Colonic mucosa (tissue), 4 donors: ENCODE measurements around the gene CDK5. TPM values are rescaled to one million over a fixed set of nuclear protein-coding genes. Genes with fewer than 3 reads are reported as not detected.

Experiments
- DNase-seq: peaks from one replicate; pipeline ENCODE4 v3.0.0-alpha.2; 2020
- H3K27ac ChIP-seq: fragments of 200-600 bp; one replicate; pipeline ENCODE4 v1.8.0; 2021
- H3K27me3 ChIP-seq: fragments of 200-600 bp; one replicate; pipeline ENCODE4 v1.8.0; 2021
- H3K36me3 ChIP-seq: fragments of 200-600 bp; one replicate; pipeline ENCODE4 v1.8.0; 2021
- H3K4me1 ChIP-seq: fragments of 200-600 bp; one replicate; pipeline ENCODE4 v1.8.0; 2021; ENCODE audit warnings: mild to moderate bottlenecking
- H3K4me3 ChIP-seq: fragments of 200-600 bp; one replicate; pipeline ENCODE4 v1.8.0; 2021
- H3K9ac ChIP-seq, 2 donors: one replicate each; pipeline ENCODE4 v1.7.0; 2013; ENCODE audit warnings: control low read depth in 2 of 2, low read depth in 2 of 2, low read length in 2 of 2
- H3K9me3 ChIP-seq: fragments of 200-600 bp; one replicate; pipeline ENCODE4 v1.8.0; 2021
- CTCF ChIP-seq: fragments of 200-600 bp; IDR thresholded peaks from one replicate; pipeline ENCODE4 v1.8.0; 2022; ENCODE audit warnings: antibody characterized with exemption, mild to moderate bottlenecking
- intact Hi-C: fragments of 100-400 bp; cut with DNase I; formaldehyde crosslinking; loops from one replicate; pipeline ENCODE4 v1.14.1; 2022
- total RNA-seq, 2 donors: library from RNA; stranded (reverse); fragmentation: NEBNext Ultra II Directional in 1 of 2; extraction: Animal tissue kit (Norgen Biotek cat#: 25700) in 1 of 2; gene quantifications; one replicate each; pipeline ENCODE4 v1.2.1, GENCODE V29; 2021
- donor health status: healthy.
- donor health status: DM: no; HTN: no; CAD: no.
- donor health status: DM: no; HTN: no; CAD: no.

The CDK5 gene
- total RNA-seq, 2 donors from 2014 or later = 11.3 to 15.9 TPM

GRCh38 chr7:151048911-151049463, 8.7 kb downstream of the CDK5 start:
- H3K4me1 ChIP-seq = peaks cover 7% of the 10 kb centered on the region
- TF ChIP-seq CTCF = no peak
- no peaks in the 10 kb centered on the region for H3K36me3 ChIP-seq
- H3K9ac ChIP-seq = no peak overlapping the region
- intact Hi-C loops = no loop called here
- H3K27me3 ChIP-seq = no peaks in the 10 kb centered on the region
- no peak overlapping the region for H3K4me3 ChIP-seq
- DNase-seq = no peak
- no peaks in the 10 kb centered on the region for H3K9me3 ChIP-seq
- H3K27ac ChIP-seq = no peak overlapping the region

DNA sequence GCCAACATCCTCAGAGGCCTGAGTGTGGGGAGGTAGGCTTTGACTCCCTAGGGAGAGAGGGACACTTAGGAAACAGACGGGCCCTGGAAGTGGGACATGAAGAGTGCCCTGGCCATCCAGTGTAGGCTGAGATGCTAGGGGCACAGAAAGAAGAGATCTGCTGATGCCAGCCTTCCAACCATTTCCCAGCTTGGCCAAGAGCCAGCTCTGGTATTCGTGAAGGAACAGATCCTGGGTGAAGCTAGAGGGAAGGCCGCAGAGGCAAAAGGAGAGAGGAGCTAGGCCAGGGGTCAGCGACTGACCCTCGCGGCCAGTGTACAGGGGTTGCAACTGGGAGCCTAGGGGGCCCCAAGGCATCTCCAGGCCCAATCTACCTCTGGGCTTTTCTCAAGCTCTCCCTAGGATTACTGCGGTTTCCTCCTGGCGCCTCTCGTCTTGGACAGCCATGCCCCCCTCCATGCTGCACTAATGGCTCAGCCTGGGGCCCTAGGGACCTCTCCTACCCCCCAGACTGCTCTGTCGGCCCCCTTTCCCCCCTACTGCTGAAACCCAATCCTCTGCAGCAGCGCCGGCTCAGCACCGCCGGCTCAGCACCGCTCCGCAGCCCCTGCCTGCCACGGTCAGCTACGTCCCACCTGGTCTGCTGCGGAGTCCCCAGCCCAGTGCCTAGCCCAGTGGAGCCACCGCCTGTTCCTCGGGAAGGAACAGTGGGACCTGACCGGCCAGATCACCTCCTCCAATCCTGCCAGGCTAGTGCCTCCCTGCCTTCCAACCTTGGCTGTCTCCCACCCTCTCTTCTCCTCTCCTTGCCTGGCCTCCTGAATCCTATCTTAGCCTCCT, 9.5 kb downstream of the CDK5 start, which contains the start of gene ASIC3:
Gene ASIC3 (plus strand): TSS at position 556 of the 840 bp plus-strand sequence. CDS start 355 bp downstream, outside the sequence.
- Histone ChIP-seq H3K4me3 (no peak within 1 kb of the TSS), H3K27me3 (no peaks in the 10 kb centered on the region), H3K9me3 (no peaks in the 10 kb centered on the region), H3K4me1 (peaks cover 7% of the 10 kb centered on the region), H3K36me3 (no peaks in the 10 kb centered on the region), H3K27ac (no peak within 1 kb of the TSS), H3K9ac (no peak within 1 kb of the TSS)
- intact Hi-C loops = no loop called here
- TF ChIP-seq CTCF = no peak
- no peak for DNase-seq

- peaks cover 7% of the 10 kb centered on the region for H3K4me1 ChIP-seq
- no peak overlapping the region for H3K4me3 ChIP-seq
- no peak for TF ChIP-seq CTCF
- intact Hi-C loops = no loop called here
- no peak overlapping the region for H3K27ac ChIP-seq
- H3K9ac ChIP-seq = no peak overlapping the region
- H3K9me3 ChIP-seq = no peaks in the 10 kb centered on the region
- DNase-seq = peak; percentile 31
- no peaks in the 10 kb centered on the region for H3K36me3 ChIP-seq
- no peaks in the 10 kb centered on the region for H3K27me3 ChIP-seq
Measured at GRCh38 chr7:151046603-151047573, 10.8 kb downstream of the CDK5 start.

DNA sequence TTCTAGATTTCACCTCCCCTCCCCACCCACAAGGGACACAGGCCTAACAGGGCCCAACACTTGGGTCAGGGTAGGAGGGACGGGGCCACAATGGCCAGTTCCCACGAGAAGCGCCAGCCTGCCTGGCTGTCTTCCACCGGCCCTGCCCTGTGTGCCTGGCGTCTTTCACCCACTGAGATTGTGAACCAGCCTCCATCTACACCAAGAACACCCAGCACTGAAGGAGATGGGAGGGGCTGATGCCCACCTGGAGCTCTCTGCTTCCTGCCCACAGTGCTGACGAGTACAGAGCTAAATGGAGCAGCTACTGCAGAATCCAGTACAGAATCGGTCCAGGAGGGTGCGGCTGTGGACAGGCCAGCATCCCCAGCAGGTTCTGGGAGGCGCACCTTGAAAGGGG, 11.7 kb downstream of the CDK5 start:
- Histone ChIP-seq H3K27me3 (no peaks in the 10 kb centered on the region), H3K4me1 (peaks cover 1% of the 10 kb centered on the region), H3K9me3 (no peaks in the 10 kb centered on the region), H3K36me3 (no peaks in the 10 kb centered on the region), H3K27ac (no peak overlapping the region), H3K4me3 (no peak overlapping the region), H3K9ac (no peak overlapping the region)
- DNase-seq = no peak
- TF ChIP-seq CTCF = no peak
- intact Hi-C loops = no loop called here

DNA sequence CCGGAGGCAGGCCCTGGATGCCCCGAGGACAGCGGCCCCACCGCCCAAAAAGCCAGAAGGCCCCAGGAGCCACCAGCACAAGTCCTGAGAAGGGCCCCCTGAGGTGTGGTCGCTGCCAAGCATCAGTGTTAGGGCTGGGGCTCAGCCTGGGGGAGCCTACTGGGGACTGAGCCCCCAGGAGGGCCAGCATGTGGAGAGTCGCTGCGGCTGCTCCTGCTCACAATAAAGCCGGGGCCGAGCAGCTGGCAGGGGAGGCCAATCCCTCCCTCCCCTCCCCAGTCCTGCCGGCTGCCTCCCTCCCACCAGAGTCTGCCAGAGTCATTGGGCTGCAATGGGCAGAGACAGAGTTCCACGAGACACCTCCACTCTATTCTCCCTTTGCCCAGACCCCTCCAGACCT, 12.4 kb downstream of the CDK5 start:
- H3K4me3 ChIP-seq = no peak overlapping the region
- intact Hi-C loops = no loop called here
- H3K9me3 ChIP-seq = no peaks in the 10 kb centered on the region
- no peak overlapping the region for H3K27ac ChIP-seq
- no peaks in the 10 kb centered on the region for H3K4me1 ChIP-seq
- no peaks in the 10 kb centered on the region for H3K36me3 ChIP-seq
- TF ChIP-seq CTCF = no peak
- H3K9ac ChIP-seq = no peak overlapping the region
- H3K27me3 ChIP-seq = no peaks in the 10 kb centered on the region
- DNase-seq = no peak
